Activated effector memory CD4-positive, alpha-beta T cell treated with anti-CD3 and anti-CD28 coated beads, Interleukin-2, amount 50 U/mL, for 16 hours (primary cell): Measurements from ENCODE around the gene FARSB.

ENCODE experiments used
- DNase-seq: peaks from one replicate; pipeline ENCODE4 v3.0.0-alpha.2; 2020

The FARSB gene

GRCh38 chr2:222656526-222657446 lies 894 bp upstream of the FARSB start:
- DNase-seq = no peak

GRCh38 chr2:222653280-222653679 lies 2.6 kb downstream of the FARSB start:
- no peak for DNase-seq

GRCh38 chr2:222652491-222653255 lies 3.2 kb downstream of the FARSB start:
- no peak for DNase-seq

- DNase-seq = no peak
These were observed 4.0 kb downstream of the FARSB start for GRCh38 chr2:222651718-222652418.

- DNase-seq = no peak
These were observed 6.1 kb downstream of the FARSB start for GRCh38 chr2:222649801-222650200.

GRCh38 chr2:222646008-222646407 lies 9.9 kb downstream of the FARSB start:
- no peak for DNase-seq

GRCh38 chr2:222643134-222643533 lies 12.8 kb downstream of the FARSB start:
- no peak for DNase-seq

GRCh38 chr2:222641336-222641735 lies 14.6 kb downstream of the FARSB start:
- no peak for DNase-seq

GRCh38 chr2:222637067-222637466 lies 18.8 kb downstream of the FARSB start:
- no peak for DNase-seq

GRCh38 chr2:222635295-222635694 lies 20.6 kb downstream of the FARSB start:
- no peak for DNase-seq

- no peak for DNase-seq
These were observed 28.1 kb downstream of the FARSB start for GRCh38 chr2:222627764-222628163.

GRCh38 chr2:222623756-222624309 lies 32.1 kb downstream of the FARSB start:
- no peak for DNase-seq

- DNase-seq = no peak
These were observed 33.0 kb downstream of the FARSB start for GRCh38 chr2:222622910-222623309.

GRCh38 chr2:222621893-222622292 lies 34.0 kb downstream of the FARSB start:
- no peak for DNase-seq

- DNase-seq = no peak
These were observed 40.6 kb downstream of the FARSB start for GRCh38 chr2:222615320-222615719.

GRCh38 chr2:222613715-222614331 lies 42.1 kb downstream of the FARSB start:
- no peak for DNase-seq

GRCh38 chr2:222611684-222612083 lies 44.2 kb downstream of the FARSB start:
- DNase-seq = no peak

GRCh38 chr2:222610746-222611145 lies 45.1 kb downstream of the FARSB start:
- DNase-seq = no peak

GRCh38 chr2:222609381-222609780 lies 46.5 kb downstream of the FARSB start:
- DNase-seq = no peak

- DNase-seq = no peak
These were observed 47.8 kb downstream of the FARSB start for GRCh38 chr2:222608081-222608480.

GRCh38 chr2:222606306-222606705 lies 49.6 kb downstream of the FARSB start:
- DNase-seq = no peak

- no peak for DNase-seq
These were observed 51.0 kb downstream of the FARSB start for GRCh38 chr2:222604749-222605515.
